ENCODE results near the gene TRIM31. TPM values are rescaled to one million over a fixed set of nuclear protein-coding genes. Genes with fewer than 3 reads are reported as not detected.

The TRIM31 gene
- total and polyA plus RNA-seq, 2 of the 4 experiments (the other 2 are of a cell fraction): not detected

DNA sequence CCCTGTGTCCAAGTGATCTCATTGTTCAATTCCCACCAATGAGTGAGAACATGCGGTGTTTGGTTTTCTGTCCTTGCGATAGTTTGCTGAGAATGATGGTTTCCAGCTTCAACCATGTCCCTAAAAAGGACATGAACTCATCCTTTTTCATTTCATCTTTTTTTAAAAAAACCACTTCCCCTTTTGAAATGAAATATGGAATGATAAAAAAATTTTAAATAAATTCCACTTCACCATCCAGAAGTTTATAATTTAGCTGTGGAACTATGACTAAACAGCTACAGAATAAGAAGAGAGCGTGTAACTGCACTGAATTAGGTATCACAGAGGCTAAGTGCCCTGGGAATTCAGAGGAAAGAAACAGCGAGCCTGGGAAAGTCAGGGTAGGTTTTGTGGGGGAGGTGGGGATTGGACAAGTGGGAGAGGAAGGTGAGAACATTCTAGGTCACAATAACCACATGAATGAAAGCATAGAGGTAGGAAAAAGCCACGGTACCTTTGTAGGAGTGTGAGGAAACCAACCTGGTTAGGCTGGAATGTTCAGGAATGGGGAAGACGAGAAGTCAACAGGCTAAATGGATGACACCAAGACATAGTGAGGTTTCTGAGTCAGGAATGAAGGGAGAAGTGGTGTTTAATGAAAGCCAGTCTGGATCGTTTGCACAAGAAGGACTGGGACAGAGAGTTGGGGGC lies 37.1 kb upstream of the TRIM31 start:
- Histone ChIP-seq H3K23ac (ENCODE audit: low read depth, low read length) (no peak overlapping the region), H3K27me3 (ENCODE audit: control insufficient read depth, insufficient read depth, low read length) (peaks cover 34% of the 10 kb centered on the region), H2AK9ac (replicated peaks; ENCODE audit: low read depth, low read length, poor library complexity) (no peak overlapping the region), H2AFZ (replicated peaks; ENCODE audit: low read length, poor library complexity) (no peak overlapping the region), H4K91ac (ENCODE audit: insufficient read depth, low read depth, low read length) (no peak overlapping the region), H4K5ac (ENCODE audit: low read depth, low read length) (no peak overlapping the region), H3K14ac (replicated peaks; ENCODE audit: low read depth, low read length) (no peak overlapping the region), H4K8ac (ENCODE audit: low read depth in 2 of 2, low read length in 2 of 2) (no peak overlapping the region), H3K9me3 (ENCODE audit: control insufficient read depth, insufficient read depth, low read length) (no peaks in the 10 kb centered on the region), H3K4me3 (ENCODE audit: insufficient read depth, low read depth, low read length) (no peak overlapping the region), H3K36me3 (ENCODE audit: control insufficient read depth, insufficient read depth, low read length) (no peaks in the 10 kb centered on the region), H3K4me2 (ENCODE audit: low read depth, low read length) (no peak overlapping the region), H3K56ac (ENCODE audit: extremely low read depth, insufficient read depth, low read length) (no peak overlapping the region), H2BK5ac (ENCODE audit: low read depth, low read length, poor library complexity, severe bottlenecking) (no peak overlapping the region), H3K18ac (ENCODE audit: low read depth, low read length) (no peak overlapping the region), H3K4me1 (ENCODE audit: control insufficient read depth, insufficient read depth, low read length) (no peaks in the 10 kb centered on the region), H3K79me1 (ENCODE audit: low read depth in 1 of 2, low read length in 2 of 2) (no peaks in the 10 kb centered on the region), H2BK15ac (ENCODE audit: low read depth, low read length) (no peak overlapping the region), H3K9me1 (ENCODE audit: insufficient read depth, low read length) (no peaks in the 10 kb centered on the region), H3K4ac (ENCODE audit: low read depth, low read length) (no peak overlapping the region), H2BK120ac (ENCODE audit: low read depth, low read length) (no peak overlapping the region), H4K20me1 (ENCODE audit: insufficient read depth, low read length) (no peaks in the 10 kb centered on the region), H2BK20ac (ENCODE audit: low read depth, low read length) (no peak overlapping the region), H3K9ac (ENCODE audit: low read depth, low read length) (no peak overlapping the region), H2AK5ac (ENCODE audit: low read depth, low read length) (no peak overlapping the region), H3K27ac (ENCODE audit: insufficient read depth, low read length) (no peak overlapping the region)
- dilution Hi-C loops (cut with HindIII; ENCODE audit: low sequenced_read_pairs, unreplicated experiment): no loop called here
- POLR2A ChIA-PET (ENCODE audit: unreplicated experiment): no interaction called here
- DNase-seq (no peak), ATAC-seq (ENCODE audit: low read depth) (no peak)
- WGBS, 2 experiments (ENCODE audit: extremely low coverage in 2 of 2, insufficient read length in 1 of 2): 27% methylated on average over 3 of the region's 7 CpGs; no CpG with 5 or more reads in 1 of the 2 experiments
- CTCF ChIA-PET: no interaction called here
- in situ Hi-C loops (cut with MboI; ENCODE audit: low sequenced_read_pairs): no loop called here
- BruUV-seq (replicated peaks): no TSS peak
- TF ChIP-seq, protein P1, sequence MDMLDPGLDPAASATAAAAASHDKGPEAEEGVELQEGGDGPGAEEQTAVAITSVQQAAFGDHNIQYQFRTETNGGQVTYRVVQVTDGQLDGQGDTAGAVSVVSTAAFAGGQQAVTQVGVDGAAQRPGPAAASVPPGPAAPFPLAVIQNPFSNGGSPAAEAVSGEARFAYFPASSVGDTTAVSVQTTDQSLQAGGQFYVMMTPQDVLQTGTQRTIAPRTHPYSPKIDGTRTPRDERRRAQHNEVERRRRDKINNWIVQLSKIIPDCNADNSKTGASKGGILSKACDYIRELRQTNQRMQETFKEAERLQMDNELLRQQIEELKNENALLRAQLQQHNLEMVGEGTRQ (IDR thresholded peaks at IDR 0.05; ENCODE audit: low read depth, low read length): no peak
- TF ChIP-seq RCOR1 (IDR thresholded peaks at IDR 0.05; ENCODE audit: insufficient replicate concordance, low read length): no peak
- intact Hi-C loops (cut with micrococcal nuclease): no loop called here
